ENCODE measurements around the gene CARD19. TPM values are rescaled to one million over a fixed set of nuclear protein-coding genes. Genes with fewer than 3 reads are reported as not detected.

The CARD19 gene
- total RNA-seq, 1 experiment from 2014 or later = 54.5 TPM

DNA sequence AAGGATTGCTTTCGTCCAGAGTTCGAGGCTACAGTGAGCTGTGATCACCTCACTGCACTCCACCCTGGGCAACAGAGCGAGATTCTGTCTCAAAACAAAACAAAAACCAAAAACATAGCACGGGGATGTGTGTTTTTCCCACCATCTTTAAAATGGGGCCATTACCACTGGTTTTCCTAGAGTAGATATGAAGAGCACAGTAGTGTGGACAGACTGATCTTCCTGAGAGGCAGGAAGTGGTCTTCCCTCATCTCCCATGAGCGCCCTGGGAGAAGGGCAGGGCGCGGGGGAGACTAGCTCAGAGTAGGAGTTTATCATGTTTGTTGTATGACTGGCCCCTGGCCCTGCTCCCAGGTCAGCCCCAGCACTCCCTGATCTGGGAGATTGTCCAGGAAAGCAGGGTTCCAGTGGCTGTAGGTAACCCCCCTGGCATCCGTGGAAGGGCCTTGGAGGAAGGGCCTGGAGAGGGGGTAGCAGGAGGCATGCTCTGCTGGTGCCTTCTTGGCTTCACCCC, 35.2 kb upstream of the CARD19 start:
- ChIA-PET CTCF (no interaction called here), RAD21 (ENCODE audit: low non-redundant PET in 1 of 2, low total read pairs in 2 of 2, uncharacterized antibody in 2 of 2, unreplicated experiment in 2 of 2) (no interaction called here), POLR2A (no interaction called here)
- Histone ChIP-seq H4K20me1 (ENCODE audit: insufficient read depth) (no peaks in the 10 kb centered on the region), H3K79me2 (ENCODE audit: insufficient read depth, low read length) (no peaks in the 10 kb centered on the region), H2AFZ (ENCODE audit: low read depth, low read length, poor library complexity, severe bottlenecking) (no peak overlapping the region), H3K9me3 (ENCODE audit: control insufficient read depth in 1 of 2, insufficient read depth in 1 of 2, low read depth in 1 of 2, low read length in 2 of 2) (no peaks in the 10 kb centered on the region), H3K9ac (ENCODE audit: low read length) (no peak overlapping the region), H3K36me3 (ENCODE audit: control insufficient read depth in 1 of 2, insufficient read depth in 2 of 2, low read length in 2 of 2) (no peaks in the 10 kb centered on the region), H3K4me1 (ENCODE audit: control insufficient read depth in 1 of 2, insufficient read depth in 2 of 2, low read length in 2 of 2) (peaks cover 14 to 38% of the 10 kb centered on the region in 2 experiments), H3K4me2 (ENCODE audit: low read length) (peak overlapping the region; percentile 87), H3K9me2 (ENCODE audit: insufficient read depth) (no peaks in the 10 kb centered on the region), H3K27ac (ENCODE audit: low read depth, low read length) (no peak overlapping the region), H3K27me3 (ENCODE audit: insufficient read depth, low read length) (no peaks in the 10 kb centered on the region), H3K4me3 (replicated peaks in 1 of 2; ENCODE audit: low read depth in 1 of 2, low read length in 2 of 2) (no peak overlapping the region; a peak in 1 of 4 replicates)
- intact Hi-C loops (cut with micrococcal nuclease) = no loop called here
- DNase-seq (ENCODE audit: low read depth, low spot score) = no peak
- TF ChIP-seq, protein P1, sequence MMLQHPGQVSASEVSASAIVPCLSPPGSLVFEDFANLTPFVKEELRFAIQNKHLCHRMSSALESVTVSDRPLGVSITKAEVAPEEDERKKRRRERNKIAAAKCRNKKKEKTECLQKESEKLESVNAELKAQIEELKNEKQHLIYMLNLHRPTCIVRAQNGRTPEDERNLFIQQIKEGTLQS (IDR thresholded peaks at IDR 0.05) = no peak
- no peak for TF ChIP-seq ZNF274 (IDR thresholded peaks at IDR 0.05; ENCODE audit: low read depth, low read length)
- no peak for TF ChIP-seq CEBPB (IDR thresholded peaks at IDR 0.05; ENCODE audit: low read depth)
- TF ChIP-seq EZH2phosphoT487 (IDR thresholded peaks at IDR 0.05; ENCODE audit: borderline replicate concordance) = no peak
- TF ChIP-seq CBX3 (IDR thresholded peaks at IDR 0.05; ENCODE audit: low read depth) = no peak
- no peak for TF ChIP-seq SIN3A (IDR thresholded peaks at IDR 0.05; ENCODE audit: low read depth)
- TF ChIP-seq ZBTB33 (IDR thresholded peaks at IDR 0.05; ENCODE audit: extremely low read depth, insufficient replicate concordance, low read length) = no peak
- no peak for TF ChIP-seq TCF7L2 (IDR thresholded peaks at IDR 0.05; ENCODE audit: borderline replicate concordance, extremely low read depth, insufficient read depth, insufficient read length)
- TF ChIP-seq POLR2AphosphoS5 (IDR thresholded peaks at IDR 0.05; ENCODE audit: low read depth, low read length) = no peak
- TF ChIP-seq, protein P2, sequence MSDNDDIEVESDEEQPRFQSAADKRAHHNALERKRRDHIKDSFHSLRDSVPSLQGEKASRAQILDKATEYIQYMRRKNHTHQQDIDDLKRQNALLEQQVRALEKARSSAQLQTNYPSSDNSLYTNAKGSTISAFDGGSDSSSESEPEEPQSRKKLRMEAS (IDR thresholded peaks at IDR 0.05) = no peak
- TF ChIP-seq JUND (IDR thresholded peaks at IDR 0.05) = no peak
- no peak for TF ChIP-seq SRF (IDR thresholded peaks at IDR 0.05; ENCODE audit: low read depth)
- TF ChIP-seq, protein P3, sequence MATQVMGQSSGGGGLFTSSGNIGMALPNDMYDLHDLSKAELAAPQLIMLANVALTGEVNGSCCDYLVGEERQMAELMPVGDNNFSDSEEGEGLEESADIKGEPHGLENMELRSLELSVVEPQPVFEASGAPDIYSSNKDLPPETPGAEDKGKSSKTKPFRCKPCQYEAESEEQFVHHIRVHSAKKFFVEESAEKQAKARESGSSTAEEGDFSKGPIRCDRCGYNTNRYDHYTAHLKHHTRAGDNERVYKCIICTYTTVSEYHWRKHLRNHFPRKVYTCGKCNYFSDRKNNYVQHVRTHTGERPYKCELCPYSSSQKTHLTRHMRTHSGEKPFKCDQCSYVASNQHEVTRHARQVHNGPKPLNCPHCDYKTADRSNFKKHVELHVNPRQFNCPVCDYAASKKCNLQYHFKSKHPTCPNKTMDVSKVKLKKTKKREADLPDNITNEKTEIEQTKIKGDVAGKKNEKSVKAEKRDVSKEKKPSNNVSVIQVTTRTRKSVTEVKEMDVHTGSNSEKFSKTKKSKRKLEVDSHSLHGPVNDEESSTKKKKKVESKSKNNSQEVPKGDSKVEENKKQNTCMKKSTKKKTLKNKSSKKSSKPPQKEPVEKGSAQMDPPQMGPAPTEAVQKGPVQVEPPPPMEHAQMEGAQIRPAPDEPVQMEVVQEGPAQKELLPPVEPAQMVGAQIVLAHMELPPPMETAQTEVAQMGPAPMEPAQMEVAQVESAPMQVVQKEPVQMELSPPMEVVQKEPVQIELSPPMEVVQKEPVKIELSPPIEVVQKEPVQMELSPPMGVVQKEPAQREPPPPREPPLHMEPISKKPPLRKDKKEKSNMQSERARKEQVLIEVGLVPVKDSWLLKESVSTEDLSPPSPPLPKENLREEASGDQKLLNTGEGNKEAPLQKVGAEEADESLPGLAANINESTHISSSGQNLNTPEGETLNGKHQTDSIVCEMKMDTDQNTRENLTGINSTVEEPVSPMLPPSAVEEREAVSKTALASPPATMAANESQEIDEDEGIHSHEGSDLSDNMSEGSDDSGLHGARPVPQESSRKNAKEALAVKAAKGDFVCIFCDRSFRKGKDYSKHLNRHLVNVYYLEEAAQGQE (IDR thresholded peaks at IDR 0.05; ENCODE audit: low read depth) = no peak
- no peak for TF ChIP-seq RAD21 (IDR thresholded peaks at IDR 0.05; ENCODE audit: low read depth)
- TF ChIP-seq YY1 (IDR thresholded peaks at IDR 0.05; ENCODE audit: extremely low read depth, insufficient replicate concordance, low read depth, low read length) = no peak
- no peak for ATAC-seq
- BruUV-seq (replicated peaks) = no TSS peak
